ENCODE data around the gene DKK2. TPM values are rescaled to one million over a fixed set of nuclear protein-coding genes. Genes with fewer than 3 reads are reported as not detected.

The DKK2 gene
- total RNA-seq, 1 experiment from 2014 or later = not detected

GRCh38 chr4:106893903-106894302 is 142.2 kb downstream of the DKK2 start (continued):
- TF ChIP-seq ZNF512 (CRISPR knock-in tag; IDR thresholded peaks at IDR 0.05; ENCODE audit: borderline replicate concordance) = no peak
- no peak for TF ChIP-seq AR (CRISPR knock-in tag; IDR thresholded peaks at IDR 0.05)
- no peak for TF ChIP-seq FOXK1 (CRISPR knock-in tag; IDR thresholded peaks at IDR 0.05)
- no peak for TF ChIP-seq RELA (CRISPR knock-in tag; IDR thresholded peaks at IDR 0.05; ENCODE audit: borderline replicate concordance)
- no peak for TF ChIP-seq NFYB (CRISPR knock-in tag; conservative IDR thresholded peaks at IDR 0.05; ENCODE audit: low read depth)
- TF ChIP-seq IRF2 (CRISPR knock-in tag; IDR thresholded peaks at IDR 0.05; ENCODE audit: borderline replicate concordance, low read depth) = no peak

- no peaks in the 10 kb centered on the region for H3K27me3 Mint-ChIP-seq (ENCODE audit: low read depth)
- DNase-seq (ENCODE audit: low spot score) = peak; percentile 9
- CTCF ChIA-PET = interaction anchor here (1.4 kb wide), 1 partner anchor 19 kb away, joined by 10 read pairs; no protein-coding TSS in a partner anchor
- no peak overlapping the region for H3K4me3 Mint-ChIP-seq
- peak; percentile 71 for ATAC-seq
- peaks cover 14% of the 10 kb centered on the region for H3K9me3 Mint-ChIP-seq
- TF ChIP-seq NR2C2 (CRISPR knock-in tag; IDR thresholded peaks at IDR 0.05) = no peak
- 0 out of 2 replicates have a peak, but pooled peaks cover 2% of the 10 kb centered on the region for H3K36me3 Mint-ChIP-seq
- POLR2A ChIA-PET = no interaction called here
- no peak overlapping the region for H3K27ac Mint-ChIP-seq
- H3K4me1 Mint-ChIP-seq = no peaks in the 10 kb centered on the region
Observed at GRCh38 chr4:106893395-106893881, 142.7 kb downstream of the DKK2 start.

- ChIA-PET POLR2A (no interaction called here), CTCF (interaction anchor here (1.4 kb wide), 1 partner anchor 18 kb away, joined by 10 read pairs; no protein-coding TSS in a partner anchor)
- Mint-ChIP-seq H3K27me3 (ENCODE audit: low read depth) (no peaks in the 10 kb centered on the region), H3K4me1 (no peaks in the 10 kb centered on the region), H3K36me3 (0 out of 2 replicates have a peak, but pooled peaks cover 2% of the 10 kb centered on the region), H3K9me3 (peaks cover 14% of the 10 kb centered on the region), H3K27ac (no peak overlapping the region), H3K4me3 (no peak overlapping the region)
- ATAC-seq = no peak
- DNase-seq (ENCODE audit: low spot score) = peak; percentile 6
- TF ChIP-seq NR3C1 (CRISPR knock-in tag; conservative IDR thresholded peaks at IDR 0.05; ENCODE audit: low read depth) (no peak), CTCF (IDR thresholded peaks at IDR 0.05) (no peak), AR (CRISPR knock-in tag; IDR thresholded peaks at IDR 0.05) (no peak), MAX (CRISPR knock-in tag; IDR thresholded peaks at IDR 0.05) (no peak), ZNF138 (CRISPR knock-in tag; conservative IDR thresholded peaks at IDR 0.05) (no peak), CREB1 (CRISPR knock-in tag; IDR thresholded peaks at IDR 0.05) (no peak), JUN (CRISPR knock-in tag; IDR thresholded peaks at IDR 0.05) (no peak), GTF2I (CRISPR knock-in tag; conservative IDR thresholded peaks at IDR 0.05) (no peak), CBFB (CRISPR knock-in tag; IDR thresholded peaks at IDR 0.05; ENCODE audit: low read depth) (no peak), SMAD3 (CRISPR knock-in tag; IDR thresholded peaks at IDR 0.05; ENCODE audit: borderline replicate concordance) (no peak), ZNF263 (CRISPR knock-in tag; IDR thresholded peaks at IDR 0.05; ENCODE audit: low read depth) (no peak), ERG (CRISPR knock-in tag; IDR thresholded peaks at IDR 0.05) (no peak), HMGA2 (CRISPR knock-in tag; IDR thresholded peaks at IDR 0.05) (no peak), SMAD4 (CRISPR knock-in tag; IDR thresholded peaks at IDR 0.05) (no peak), ZNF219 (CRISPR knock-in tag; IDR thresholded peaks at IDR 0.05; ENCODE audit: borderline replicate concordance) (no peak), ZMAT4 (CRISPR knock-in tag; IDR thresholded peaks at IDR 0.05) (no peak)
Observed at GRCh38 chr4:106892786-106893185, 143.3 kb downstream of the DKK2 start.

Measured in WTC11 (cell line).